ENCODE results near the gene SLC4A4.

SLC4A4 gene

GRCh38 chr4:71334465-71334882, 4.3 kb upstream of the SLC4A4 start:
- H3K4me3 Mint-ChIP-seq = no peak overlapping the region
- peaks cover 7% of the 10 kb centered on the region for H3K4me1 Mint-ChIP-seq (ENCODE audit: low read depth)
- no peaks in the 10 kb centered on the region for H3K9me3 Mint-ChIP-seq
- H3K36me3 Mint-ChIP-seq (ENCODE audit: low read depth) = no peaks in the 10 kb centered on the region
- H3K27me3 Mint-ChIP-seq = no peaks in the 10 kb centered on the region
- no peak overlapping the region for H3K27ac Mint-ChIP-seq

GRCh38 chr4:71343670-71344466, 5.0 kb downstream of the SLC4A4 start:
- peaks cover 3% of the 10 kb centered on the region for H3K4me1 Mint-ChIP-seq (ENCODE audit: low read depth)
- H3K27ac Mint-ChIP-seq = no peak overlapping the region
- no peaks in the 10 kb centered on the region for H3K36me3 Mint-ChIP-seq (ENCODE audit: low read depth)
- no peaks in the 10 kb centered on the region for H3K9me3 Mint-ChIP-seq
- no peak overlapping the region for H3K4me3 Mint-ChIP-seq
- H3K27me3 Mint-ChIP-seq = peaks cover 7% of the 10 kb centered on the region

GRCh38 chr4:71346710-71347109, 7.9 kb downstream of the SLC4A4 start:
- no peaks in the 10 kb centered on the region for H3K9me3 Mint-ChIP-seq
- no peaks in the 10 kb centered on the region for H3K36me3 Mint-ChIP-seq (ENCODE audit: low read depth)
- peaks cover 7% of the 10 kb centered on the region for H3K27me3 Mint-ChIP-seq
- H3K27ac Mint-ChIP-seq = no peak overlapping the region
- H3K4me1 Mint-ChIP-seq (ENCODE audit: low read depth) = no peaks in the 10 kb centered on the region
- no peak overlapping the region for H3K4me3 Mint-ChIP-seq

GRCh38 chr4:71348586-71348985, 9.8 kb downstream of the SLC4A4 start:
- Mint-ChIP-seq H3K4me1 (ENCODE audit: low read depth) (no peaks in the 10 kb centered on the region), H3K36me3 (ENCODE audit: low read depth) (no peaks in the 10 kb centered on the region), H3K4me3 (no peak overlapping the region), H3K27ac (no peak overlapping the region), H3K9me3 (no peaks in the 10 kb centered on the region), H3K27me3 (peaks cover 7% of the 10 kb centered on the region)

GRCh38 chr4:71355045-71355444, 16.2 kb downstream of the SLC4A4 start:
- no peaks in the 10 kb centered on the region for H3K27me3 Mint-ChIP-seq
- H3K4me1 Mint-ChIP-seq (ENCODE audit: low read depth) = no peaks in the 10 kb centered on the region
- H3K27ac Mint-ChIP-seq = no peak overlapping the region
- H3K4me3 Mint-ChIP-seq = no peak overlapping the region
- H3K36me3 Mint-ChIP-seq (ENCODE audit: low read depth) = no peaks in the 10 kb centered on the region
- no peaks in the 10 kb centered on the region for H3K9me3 Mint-ChIP-seq

GRCh38 chr4:71355971-71356370, 17.2 kb downstream of the SLC4A4 start:
- no peaks in the 10 kb centered on the region for H3K27me3 Mint-ChIP-seq
- no peaks in the 10 kb centered on the region for H3K4me1 Mint-ChIP-seq (ENCODE audit: low read depth)
- no peak overlapping the region for H3K27ac Mint-ChIP-seq
- H3K36me3 Mint-ChIP-seq (ENCODE audit: low read depth) = no peaks in the 10 kb centered on the region
- no peaks in the 10 kb centered on the region for H3K9me3 Mint-ChIP-seq
- no peak overlapping the region for H3K4me3 Mint-ChIP-seq

GRCh38 chr4:71356924-71357663, 18.3 kb downstream of the SLC4A4 start:
- Mint-ChIP-seq H3K4me1 (ENCODE audit: low read depth) (no peaks in the 10 kb centered on the region), H3K27me3 (no peaks in the 10 kb centered on the region), H3K9me3 (no peaks in the 10 kb centered on the region), H3K27ac (no peak overlapping the region), H3K36me3 (ENCODE audit: low read depth) (no peaks in the 10 kb centered on the region), H3K4me3 (no peak overlapping the region)

- Mint-ChIP-seq H3K4me3 (no peak overlapping the region), H3K4me1 (ENCODE audit: low read depth) (no peaks in the 10 kb centered on the region), H3K36me3 (ENCODE audit: low read depth) (no peaks in the 10 kb centered on the region), H3K27ac (no peak overlapping the region), H3K27me3 (no peaks in the 10 kb centered on the region), H3K9me3 (no peaks in the 10 kb centered on the region)
Measured at GRCh38 chr4:71360844-71361243, 22.0 kb downstream of the SLC4A4 start.

GRCh38 chr4:71361476-71361875, 22.7 kb downstream of the SLC4A4 start:
- Mint-ChIP-seq H3K36me3 (ENCODE audit: low read depth) (no peaks in the 10 kb centered on the region), H3K27ac (no peak overlapping the region), H3K4me1 (ENCODE audit: low read depth) (no peaks in the 10 kb centered on the region), H3K27me3 (no peaks in the 10 kb centered on the region), H3K4me3 (no peak overlapping the region), H3K9me3 (no peaks in the 10 kb centered on the region)

GRCh38 chr4:71366766-71367165, 27.9 kb downstream of the SLC4A4 start:
- Mint-ChIP-seq H3K4me1 (ENCODE audit: low read depth) (no peaks in the 10 kb centered on the region), H3K27me3 (no peaks in the 10 kb centered on the region), H3K36me3 (ENCODE audit: low read depth) (no peaks in the 10 kb centered on the region)

GRCh38 chr4:71367546-71367945, 28.7 kb downstream of the SLC4A4 start:
- no peak overlapping the region for H3K27ac Mint-ChIP-seq
- no peaks in the 10 kb centered on the region for H3K4me1 Mint-ChIP-seq (ENCODE audit: low read depth)
- no peaks in the 10 kb centered on the region for H3K36me3 Mint-ChIP-seq (ENCODE audit: low read depth)
- H3K4me3 Mint-ChIP-seq = no peak overlapping the region
- H3K27me3 Mint-ChIP-seq = no peaks in the 10 kb centered on the region
- no peaks in the 10 kb centered on the region for H3K9me3 Mint-ChIP-seq

More at GRCh38 chr4:71366766-71367165, 27.9 kb downstream of the SLC4A4 start:
- Mint-ChIP-seq H3K27ac (no peak overlapping the region), H3K9me3 (no peaks in the 10 kb centered on the region), H3K4me3 (no peak overlapping the region)

- Mint-ChIP-seq H3K27me3 (no peaks in the 10 kb centered on the region), H3K36me3 (ENCODE audit: low read depth) (no peaks in the 10 kb centered on the region), H3K27ac (no peak overlapping the region), H3K4me3 (no peak overlapping the region), H3K4me1 (ENCODE audit: low read depth) (no peaks in the 10 kb centered on the region), H3K9me3 (no peaks in the 10 kb centered on the region)
Measured at GRCh38 chr4:71368906-71369305, 30.1 kb downstream of the SLC4A4 start.

GRCh38 chr4:71369536-71369935, 30.7 kb downstream of the SLC4A4 start:
- H3K4me3 Mint-ChIP-seq = no peak overlapping the region
- no peaks in the 10 kb centered on the region for H3K27me3 Mint-ChIP-seq
- H3K27ac Mint-ChIP-seq = no peak overlapping the region
- no peaks in the 10 kb centered on the region for H3K36me3 Mint-ChIP-seq (ENCODE audit: low read depth)
- H3K4me1 Mint-ChIP-seq (ENCODE audit: low read depth) = no peaks in the 10 kb centered on the region
- H3K9me3 Mint-ChIP-seq = no peaks in the 10 kb centered on the region

- no peaks in the 10 kb centered on the region for H3K9me3 Mint-ChIP-seq
- H3K27me3 Mint-ChIP-seq = no peaks in the 10 kb centered on the region
- no peaks in the 10 kb centered on the region for H3K4me1 Mint-ChIP-seq (ENCODE audit: low read depth)
- H3K4me3 Mint-ChIP-seq = no peak overlapping the region
- no peaks in the 10 kb centered on the region for H3K36me3 Mint-ChIP-seq (ENCODE audit: low read depth)
- H3K27ac Mint-ChIP-seq = no peak overlapping the region
Measured at GRCh38 chr4:71375494-71375893, 36.7 kb downstream of the SLC4A4 start.

GRCh38 chr4:71377561-71377960, 38.7 kb downstream of the SLC4A4 start:
- no peak overlapping the region for H3K27ac Mint-ChIP-seq
- H3K27me3 Mint-ChIP-seq = no peaks in the 10 kb centered on the region
- H3K36me3 Mint-ChIP-seq (ENCODE audit: low read depth) = no peaks in the 10 kb centered on the region
- no peak overlapping the region for H3K4me3 Mint-ChIP-seq
- H3K9me3 Mint-ChIP-seq = no peaks in the 10 kb centered on the region
- no peaks in the 10 kb centered on the region for H3K4me1 Mint-ChIP-seq (ENCODE audit: low read depth)
